HG02840 (cell line): ENCODE measurements around the gene CANT1.

ENCODE experiments used
- ATAC-seq: cut with Tn5 transposase; IDR thresholded peaks from one replicate; pipeline ENCODE4 v1.9.1; 2021; ENCODE audit warnings: mild to moderate bottlenecking, moderate library complexity, moderate number of reproducible peaks; ENCODE audit not compliant: unreplicated experiment, low FRiP score

CANT1 gene

DNA sequence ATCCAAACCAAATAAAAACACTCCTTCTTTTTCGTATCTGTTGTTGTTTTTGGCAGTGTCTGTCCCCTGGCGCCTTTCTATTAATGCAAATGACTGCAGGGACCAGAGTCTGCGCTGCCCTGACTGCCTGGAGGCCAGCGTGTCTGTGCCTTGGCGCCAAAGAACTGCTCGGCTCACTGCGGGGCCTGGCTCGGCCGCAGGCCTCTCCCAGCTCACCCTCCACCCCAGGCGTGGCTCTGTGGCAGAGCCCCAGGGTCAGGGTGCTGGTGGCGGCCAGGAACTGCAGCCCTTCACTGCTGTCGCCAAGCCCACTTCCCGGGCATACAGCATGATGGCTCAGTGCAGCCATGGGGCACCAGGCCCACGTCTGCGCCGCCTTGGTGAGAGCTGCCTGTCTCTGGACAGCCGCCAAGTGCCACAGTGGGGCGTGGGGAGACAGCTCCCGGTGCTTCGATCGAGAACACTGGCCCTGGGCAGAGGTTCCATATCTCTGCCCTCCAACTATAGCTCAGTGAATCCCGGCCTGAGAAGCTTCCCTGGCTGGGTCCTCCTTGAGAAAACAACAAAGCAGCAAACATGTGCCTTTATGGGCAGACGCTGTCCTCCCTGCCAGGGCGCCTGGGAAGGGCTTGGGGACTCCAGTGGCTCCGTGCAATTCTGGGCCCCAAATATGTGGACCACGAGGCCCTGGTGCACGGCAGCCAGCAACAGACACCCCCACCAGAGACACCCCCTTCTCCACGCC lies 11.1 kb downstream of the CANT1 start:
- no peak for ATAC-seq

DNA sequence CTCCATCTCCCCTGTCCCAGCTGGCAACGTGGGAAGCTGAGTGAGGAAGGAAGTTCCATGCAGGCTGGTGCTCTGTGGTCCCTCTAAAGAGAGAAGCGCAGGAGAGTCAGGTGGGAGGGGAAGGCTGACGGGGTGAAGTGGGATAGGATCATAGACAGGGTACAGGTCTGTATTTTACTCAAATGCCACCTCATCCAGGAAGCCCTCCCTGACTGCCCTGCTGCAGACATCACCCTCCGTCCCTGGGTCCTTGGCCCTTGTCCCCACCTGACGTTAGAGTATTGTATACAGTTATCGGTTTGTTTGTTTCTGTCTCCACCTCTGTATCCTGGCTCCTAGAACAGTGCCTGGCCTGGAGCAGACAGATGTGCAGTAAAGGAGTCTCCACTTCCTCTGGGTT lies 11.7 kb downstream of the CANT1 start:
- no peak for ATAC-seq

DNA sequence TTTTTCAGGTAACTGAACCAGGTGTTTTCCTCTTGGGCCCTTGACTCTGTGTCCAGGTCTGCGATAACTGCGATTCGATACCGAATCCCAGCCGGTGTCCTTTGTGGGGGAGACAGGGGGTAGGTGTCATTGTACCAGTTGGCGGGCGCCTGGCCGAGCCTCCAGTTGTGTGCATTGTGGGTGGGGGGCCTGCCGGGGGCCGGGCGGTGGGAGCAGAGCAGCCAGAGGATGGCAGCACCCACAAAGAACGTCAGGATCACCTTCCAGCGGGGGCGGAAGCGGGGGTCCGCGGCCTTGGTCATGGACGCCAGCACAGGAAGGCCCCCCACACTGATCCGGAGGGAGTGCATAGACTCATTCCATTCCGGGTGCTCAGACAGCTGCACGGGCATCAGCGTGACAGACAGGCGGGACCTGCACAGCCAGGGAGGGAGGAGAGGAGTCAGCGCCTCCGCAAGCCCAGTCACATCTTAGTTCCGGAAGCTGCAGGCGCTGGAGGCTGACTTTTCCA lies 12.3 kb downstream of the CANT1 start:
- ATAC-seq = no peak

DNA sequence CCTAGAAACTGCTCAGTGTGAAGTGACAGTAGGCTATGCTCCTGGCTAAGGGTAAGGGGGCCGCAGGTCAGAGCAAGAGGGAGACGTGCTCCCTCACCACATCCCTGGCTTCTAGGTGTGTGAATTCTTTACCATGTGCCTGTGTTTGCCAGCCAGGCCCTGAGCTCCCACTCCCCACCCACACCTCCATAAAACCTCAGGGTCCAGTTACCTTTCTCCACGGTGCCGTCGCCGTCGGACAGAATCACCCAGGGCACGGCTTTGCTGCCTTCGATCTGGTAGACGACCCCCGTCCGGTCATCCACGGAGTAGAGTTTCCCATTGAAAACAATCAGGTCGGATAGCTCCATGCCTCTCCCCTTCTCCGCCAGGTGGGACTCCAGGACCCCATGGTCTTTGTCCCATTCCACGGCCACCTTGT lies 12.8 kb downstream of the CANT1 start:
- ATAC-seq = no peak

DNA sequence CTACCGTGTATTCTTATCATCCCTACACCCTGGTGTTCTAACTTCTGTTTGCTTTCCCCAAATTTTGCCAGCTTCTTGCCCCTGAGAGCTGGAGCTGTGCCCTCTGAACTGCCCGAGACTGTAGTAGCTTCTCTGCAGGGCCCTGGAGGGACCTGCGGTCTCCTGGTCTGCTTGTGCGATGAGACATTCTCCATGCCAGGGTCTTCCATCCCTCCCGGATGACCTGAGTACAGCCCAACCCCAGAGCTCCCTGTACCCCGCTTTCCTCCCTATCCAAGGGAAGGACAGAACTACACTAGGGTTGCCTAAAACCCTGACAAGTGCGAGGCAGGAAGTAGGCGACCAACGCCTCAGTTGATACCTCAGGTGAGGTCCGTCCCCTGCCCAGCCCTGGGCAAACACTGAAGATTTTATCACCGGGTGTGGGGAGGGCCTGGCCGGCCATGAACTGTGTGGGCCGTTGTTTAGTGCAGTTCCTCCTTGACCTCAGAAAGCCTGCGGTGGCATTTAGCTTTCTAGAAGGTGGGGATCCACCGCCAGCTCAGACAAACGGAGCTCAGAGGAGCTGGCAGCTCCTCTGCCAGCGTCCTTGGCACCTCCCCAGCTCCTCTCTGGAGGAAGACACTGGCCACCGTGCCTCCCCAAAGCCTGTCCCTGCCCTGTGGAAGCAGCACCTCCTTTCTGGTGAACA lies 13.7 kb downstream of the CANT1 start:
- ATAC-seq = no peak

DNA sequence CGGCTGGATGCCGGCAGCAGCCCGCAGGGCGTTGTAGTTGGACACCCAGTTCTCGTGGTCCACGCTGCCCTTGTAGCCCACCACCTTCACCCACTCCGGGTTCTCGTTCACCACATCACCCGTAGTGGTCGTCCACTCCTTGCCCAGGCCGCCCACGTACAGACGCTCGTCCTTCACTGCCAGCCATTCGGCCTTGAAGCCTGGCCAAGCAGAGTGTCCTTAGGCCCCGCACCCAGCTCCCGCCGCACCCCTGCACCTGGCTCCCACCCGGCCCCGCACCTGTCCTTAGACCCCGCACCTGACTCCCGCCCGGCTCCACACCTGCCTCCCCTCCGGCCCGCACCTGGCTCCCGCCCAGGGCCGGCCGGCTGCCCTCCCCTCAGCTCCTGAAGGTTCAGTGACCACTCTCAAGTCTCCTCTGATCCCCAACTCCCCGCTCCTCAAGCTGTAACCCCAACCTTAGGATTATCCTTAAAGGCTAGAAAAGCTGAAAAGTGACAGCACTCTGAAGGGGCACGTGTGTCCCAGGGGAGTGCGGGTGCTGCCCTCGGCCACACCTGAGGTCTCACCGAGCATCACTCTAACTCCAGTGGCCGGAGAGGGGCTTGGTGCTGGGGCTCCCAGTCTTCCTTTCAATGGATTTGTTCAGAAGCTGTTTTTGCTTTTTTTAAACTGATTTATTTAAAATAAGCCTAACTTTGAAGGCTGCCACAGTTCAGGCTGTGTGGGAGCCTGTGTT lies 14.4 kb downstream of the CANT1 start:
- ATAC-seq = no peak

DNA sequence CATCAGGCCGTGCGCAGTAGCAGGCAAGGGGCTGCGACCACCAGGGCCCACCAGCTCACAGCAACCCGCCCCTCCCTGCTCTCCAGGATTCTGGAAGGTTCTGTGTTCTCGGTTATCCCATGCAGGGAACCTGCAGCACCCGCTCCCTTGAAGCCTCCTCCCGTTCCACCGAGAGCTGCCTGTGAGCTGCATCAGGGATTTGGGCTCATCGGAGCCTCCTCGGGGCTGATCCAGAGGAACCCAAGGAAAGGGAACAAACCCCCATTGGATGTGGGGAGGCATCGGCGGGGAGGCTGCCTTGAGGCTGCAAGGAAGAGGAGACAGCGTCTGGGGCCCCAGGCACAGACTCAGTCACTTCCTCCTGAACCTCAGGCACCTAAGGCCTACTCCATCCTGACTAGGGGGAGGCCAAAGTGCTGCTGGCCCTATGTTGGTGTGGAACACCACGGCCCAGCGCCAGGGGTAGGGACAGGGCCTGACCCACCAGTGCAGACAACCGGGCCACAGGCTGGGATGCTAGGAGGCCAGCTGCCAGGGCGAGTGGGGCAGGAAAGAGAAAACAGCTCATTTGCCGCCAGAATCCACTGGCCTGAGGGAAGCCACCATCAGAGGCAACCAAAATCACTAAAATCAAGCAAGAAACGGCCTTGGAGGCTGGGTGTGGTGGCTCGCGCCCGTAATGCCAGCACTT lies 15.4 kb downstream of the CANT1 start:
- no peak for ATAC-seq

DNA sequence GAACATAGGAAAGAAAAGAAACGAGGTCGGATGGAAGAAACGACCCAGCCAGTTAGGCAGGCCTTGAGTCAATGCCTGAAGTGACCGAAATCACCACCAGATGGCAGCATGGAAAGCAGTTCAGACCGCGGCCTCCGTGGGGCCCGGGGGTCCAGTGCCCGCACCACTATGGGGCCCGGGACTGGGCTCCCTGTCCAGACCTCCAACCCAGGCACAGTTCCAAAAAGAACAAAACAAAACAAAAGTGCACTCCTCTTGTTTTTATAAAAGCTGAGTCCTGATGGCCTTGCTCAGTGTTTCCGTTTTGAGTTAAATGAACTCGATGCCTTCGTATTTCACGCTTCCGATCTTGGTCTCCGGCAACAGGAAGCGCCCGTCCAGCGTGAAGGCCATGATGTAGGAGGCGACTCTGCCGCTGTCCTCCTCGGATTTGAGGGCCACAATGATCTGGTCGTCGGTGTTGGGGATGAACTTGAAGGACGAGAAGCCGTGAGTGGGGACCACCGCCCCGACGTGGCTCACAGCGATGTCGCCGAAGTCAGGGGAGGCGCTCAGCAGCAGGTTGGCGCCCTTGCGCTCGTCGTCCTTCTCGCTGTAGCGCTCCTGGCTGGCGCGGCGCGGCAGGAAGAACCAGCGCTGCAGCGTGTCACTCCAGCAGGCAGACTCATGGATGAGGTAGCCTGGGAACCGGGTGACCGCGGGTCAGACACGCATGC lies 16.2 kb downstream of the CANT1 start:
- no peak for ATAC-seq

DNA sequence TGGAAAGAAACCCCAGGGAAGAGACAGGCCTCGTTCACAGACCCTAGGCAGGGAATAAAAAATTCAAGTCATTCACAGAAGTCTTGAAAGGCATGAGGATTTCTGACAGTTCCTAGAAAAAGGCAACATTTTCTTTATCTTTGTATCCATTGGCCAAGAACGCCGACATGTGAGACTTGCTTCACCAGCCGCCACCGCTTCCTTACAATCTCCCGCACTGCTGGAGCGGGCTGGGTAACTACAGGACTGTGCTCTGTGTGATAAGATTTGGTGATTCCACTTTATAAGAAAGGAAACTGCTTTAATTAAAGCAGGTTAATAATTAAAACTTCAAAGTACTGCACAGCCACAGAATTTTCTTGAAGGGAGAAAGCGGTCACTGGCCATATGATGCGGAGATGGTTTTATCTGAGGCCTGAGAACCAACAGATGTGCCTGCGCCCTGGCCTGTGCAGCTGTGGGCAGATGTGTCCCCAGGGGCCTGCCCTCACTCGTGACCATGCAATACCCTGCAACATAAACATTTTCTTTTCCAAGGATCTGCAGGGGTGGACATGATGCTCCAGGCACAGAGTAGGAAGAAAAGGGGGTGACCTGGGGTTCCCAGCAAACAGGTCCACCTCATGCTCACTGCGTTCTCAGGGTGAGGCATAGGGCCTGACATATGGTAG lies 16.9 kb downstream of the CANT1 start:
- no peak for ATAC-seq

DNA sequence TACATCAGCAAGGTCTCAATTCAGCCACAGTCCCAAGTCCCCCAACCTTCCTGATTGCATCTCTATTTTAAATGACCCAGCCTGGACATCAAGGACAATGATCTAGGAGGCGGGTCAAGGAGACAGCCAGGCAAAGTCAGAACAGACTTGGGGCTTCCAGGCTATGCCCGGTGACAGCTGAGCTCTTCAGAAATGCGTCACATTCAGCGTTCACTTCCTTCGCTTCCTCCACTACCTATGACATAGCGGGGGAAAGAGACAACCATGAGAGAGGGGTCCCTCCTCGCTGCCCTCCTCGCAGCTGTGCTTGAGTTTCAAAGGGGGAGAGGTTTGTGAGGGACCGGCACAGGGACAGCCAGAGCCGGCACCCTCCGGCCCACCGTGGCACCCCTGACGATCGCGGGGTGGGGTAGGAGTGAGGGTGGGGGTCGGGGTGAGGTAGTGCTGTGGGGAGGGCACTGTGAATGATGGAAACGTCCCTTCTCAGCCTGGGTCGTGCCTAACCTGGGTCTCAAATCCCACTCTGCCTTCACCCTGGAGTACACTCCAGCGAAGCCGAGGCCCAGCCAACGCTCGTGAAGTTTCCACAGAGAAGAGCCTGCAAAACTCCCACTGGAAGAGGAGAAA lies 17.5 kb downstream of the CANT1 start:
- no peak for ATAC-seq

DNA sequence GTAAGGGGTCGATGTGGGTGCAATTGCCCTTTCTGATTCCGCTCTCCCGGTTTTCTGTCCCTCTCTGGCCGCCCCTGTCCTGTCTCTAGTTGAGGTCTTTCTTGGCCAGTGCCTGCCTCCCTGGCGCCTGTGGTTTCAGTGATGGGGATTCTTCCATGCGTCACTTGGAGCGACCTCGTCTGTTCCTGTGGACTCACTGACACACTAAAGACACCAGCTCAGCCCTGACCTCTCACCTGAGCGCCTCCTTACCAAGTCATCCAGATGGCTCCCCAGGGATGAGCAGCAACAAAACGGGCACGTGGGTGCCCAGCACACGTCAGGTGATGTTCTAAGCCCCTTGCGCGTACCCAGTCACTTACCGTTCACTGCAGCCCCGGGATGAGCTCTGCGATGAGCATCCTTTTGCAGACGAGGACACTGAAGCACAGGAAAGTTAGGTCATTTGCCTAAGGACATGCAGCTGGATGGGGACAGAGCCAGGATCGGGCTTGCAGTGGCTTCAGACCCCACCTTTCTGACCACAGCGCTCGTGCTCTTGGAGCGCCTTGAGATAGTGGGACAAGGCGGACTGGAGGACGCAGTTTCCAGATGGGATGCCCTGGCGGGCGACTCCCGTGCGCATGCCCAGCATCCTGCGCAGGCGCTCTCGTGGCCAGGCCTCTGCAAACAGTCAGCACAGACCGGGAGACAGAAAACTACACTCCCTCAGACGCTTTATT lies 18.4 kb downstream of the CANT1 start:
- ATAC-seq = no peak

DNA sequence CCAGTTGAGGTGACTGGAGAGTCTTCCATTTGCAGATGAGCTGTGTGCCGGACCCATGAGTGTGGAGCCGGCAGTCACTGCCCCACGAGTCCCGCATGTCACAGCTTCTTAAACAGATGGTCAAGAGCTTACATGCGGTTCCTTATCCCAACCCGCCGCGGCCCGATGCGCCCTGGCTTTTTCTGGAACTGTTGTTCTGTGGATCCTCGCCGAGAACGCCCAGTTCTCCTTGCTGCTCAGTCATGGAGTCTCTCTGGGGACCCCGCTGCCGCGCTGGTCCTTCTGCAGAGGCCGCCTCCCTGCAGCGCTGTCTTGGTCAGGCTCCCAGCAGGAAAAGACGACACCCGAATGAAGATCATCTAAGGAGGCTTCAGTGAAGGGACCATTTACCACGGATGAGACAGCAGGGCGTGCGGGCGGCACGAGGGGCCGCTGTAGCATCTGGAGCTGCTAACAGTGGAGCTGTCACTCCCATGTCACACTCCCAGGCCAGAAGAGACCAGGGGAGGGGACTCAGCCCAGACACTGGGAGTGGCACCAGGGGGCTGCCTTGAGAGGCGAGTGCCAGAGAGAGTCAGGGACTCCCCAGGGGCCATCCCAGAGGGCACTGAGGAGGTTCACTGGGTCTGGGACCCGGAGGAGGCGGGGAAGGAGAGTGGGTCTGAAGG lies 19.1 kb downstream of the CANT1 start:
- ATAC-seq = no peak

DNA sequence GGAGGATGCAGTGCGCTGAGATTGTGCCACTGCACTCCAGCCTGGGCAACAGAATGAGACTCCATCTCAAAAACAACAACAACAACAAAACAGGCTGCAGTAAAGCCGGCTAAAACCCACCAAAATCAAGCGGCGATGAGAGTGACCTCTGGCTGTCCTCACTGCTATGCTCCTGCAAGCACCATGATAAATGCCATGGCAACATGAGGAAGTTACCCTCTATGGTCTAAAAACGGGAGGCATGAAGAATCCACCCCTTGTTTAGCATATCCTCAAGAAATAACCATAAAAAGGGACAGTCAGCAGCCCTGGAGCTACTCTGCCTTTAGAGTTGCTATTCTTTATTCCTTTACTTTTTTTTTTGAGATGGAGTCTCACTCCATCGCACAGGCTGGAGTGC lies 21.4 kb downstream of the CANT1 start:
- no peak for ATAC-seq

DNA sequence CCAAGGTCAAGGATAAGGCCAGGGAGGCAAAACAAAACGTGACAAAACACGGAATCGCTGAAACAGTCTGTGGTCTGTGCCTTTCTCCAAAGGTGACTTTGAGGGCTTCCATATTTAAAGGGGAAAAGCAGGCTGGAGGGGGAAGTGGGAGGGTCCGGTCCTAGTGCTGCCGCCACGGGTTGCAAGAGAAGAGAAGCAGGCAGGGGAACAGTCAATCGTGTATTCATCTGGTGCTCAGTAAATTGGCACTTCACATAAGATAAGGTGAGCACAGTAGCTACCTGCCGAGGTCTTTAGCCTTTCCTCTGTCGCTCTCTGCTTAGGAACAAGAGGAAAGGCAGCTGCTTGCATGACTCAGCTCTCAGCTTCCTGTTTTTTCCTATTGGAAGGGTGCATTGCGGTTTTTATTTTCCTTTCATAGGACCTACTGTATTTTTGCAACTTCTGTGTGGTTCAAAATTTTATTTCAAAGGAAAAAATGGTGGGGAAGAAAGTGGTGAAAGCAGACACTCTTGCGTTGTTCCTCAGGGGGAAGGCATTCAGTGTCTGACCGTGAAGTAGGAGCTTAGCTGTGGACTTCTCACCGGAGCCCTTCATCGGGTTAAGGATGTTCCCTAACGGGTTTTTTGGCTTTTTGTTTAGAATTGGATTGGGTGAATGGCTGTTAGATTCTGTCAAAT lies 22.8 kb downstream of the CANT1 start:
- ATAC-seq = no peak

DNA sequence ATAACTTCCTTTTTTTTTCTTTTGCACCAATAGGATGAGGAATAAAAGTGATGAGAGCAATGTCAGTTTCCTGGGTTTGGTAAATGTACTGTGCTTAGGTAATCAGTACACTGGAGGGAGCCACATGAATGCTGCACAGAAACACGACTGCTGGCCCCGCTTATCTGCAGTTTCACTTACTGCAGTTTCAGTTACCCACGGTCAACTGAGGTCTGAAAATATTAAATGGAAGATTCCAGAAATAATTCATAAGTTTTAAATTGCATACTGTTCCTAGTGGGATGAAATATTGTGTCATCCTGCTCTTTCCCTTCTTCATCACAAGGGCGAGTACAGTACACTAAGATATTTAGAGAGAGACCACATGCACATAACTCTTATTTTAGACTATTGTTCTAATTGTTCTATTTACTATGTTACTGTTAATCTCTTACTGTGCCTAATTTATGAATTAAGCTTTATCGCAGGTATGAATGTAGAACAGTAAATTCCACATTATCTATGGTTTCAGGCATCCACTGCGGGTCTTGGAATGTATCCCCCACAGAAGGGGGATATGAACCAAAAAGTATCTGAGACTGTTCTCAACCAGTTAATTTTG lies 23.4 kb downstream of the CANT1 start:
- no peak for ATAC-seq

DNA sequence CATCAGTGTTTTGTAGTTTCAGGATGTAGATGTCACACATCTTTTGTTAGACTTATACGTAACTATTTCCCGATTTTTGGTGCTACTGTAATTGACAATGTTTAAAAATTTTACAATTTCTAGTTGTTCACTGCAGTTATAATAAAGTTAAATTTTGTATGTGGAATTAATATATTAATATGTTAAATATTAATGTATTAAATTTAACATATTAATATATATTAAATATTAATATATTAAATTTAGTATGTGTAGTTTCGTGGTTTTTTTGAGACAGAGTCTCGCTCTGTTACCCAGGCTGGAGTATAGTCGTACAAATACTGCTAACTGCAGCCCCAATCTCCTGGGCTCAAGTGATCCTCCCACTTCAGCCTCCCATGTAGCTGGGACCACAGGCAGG lies 24.2 kb downstream of the CANT1 start:
- no peak for ATAC-seq
